HUES64 (cell line): ENCODE results near the gene C7. TPM values are rescaled to one million over a fixed set of nuclear protein-coding genes. Genes with fewer than 3 reads are reported as not detected.
A peak's percentile ranks its signal among the peaks of the same experiment; 100 is the strongest.
"Not testable (repeated sequence)": the region's sequence is repeated elsewhere in the genome, so short reads cannot be mapped to it uniquely, and the experiment has no call there.

Experiments
- H3K27ac ChIP-seq: 2 replicates; pipeline ENCODE4 v1.7.0; 2013; ENCODE audit warnings: low read depth, low read length, inconsistent platforms
- H3K27me3 ChIP-seq: 2 replicates; pipeline ENCODE4 v1.6.1; 2013; ENCODE audit warnings: mild to moderate bottlenecking, low read length; ENCODE audit not compliant: insufficient read depth
- H3K36me3 ChIP-seq: 2 replicates; pipeline ENCODE4 v1.6.1; 2013; ENCODE audit warnings: mild to moderate bottlenecking, low read length; ENCODE audit not compliant: insufficient read depth
- H3K4me1 ChIP-seq: 2 replicates; pipeline ENCODE4 v1.6.1; 2013; ENCODE audit warnings: mild to moderate bottlenecking, low read length, moderate library complexity; ENCODE audit not compliant: insufficient read depth
- H3K4me3 ChIP-seq: 2 replicates; pipeline ENCODE4 v1.5.1; 2013; ENCODE audit warnings: mild to moderate bottlenecking, low read length, moderate library complexity
- H3K9ac ChIP-seq: 2 replicates; pipeline ENCODE4 v1.6.1; 2013; ENCODE audit warnings: mild to moderate bottlenecking, low read depth, low read length
- H3K9me3 ChIP-seq: 2 replicates; pipeline ENCODE4 v1.6.1; 2013; ENCODE audit warnings: low read depth, low read length; ENCODE audit not compliant: insufficient read depth
- WGBS: fragments of 150-250, 120-280 bp; methylation state at CpG from one replicate; pipeline ENCODE4 v1.1.7; 2013; ENCODE audit warnings: missing lambda C conversion rate; 5-methylcytosine and 5-hydroxymethylcytosine counted together
- polyA plus RNA-seq, 2 experiments: library from polyadenylated mRNA; stranded (reverse); fragments of 50-300 nt; gene quantifications; one replicate each; pipeline ENCODE4 v1.2.3, GENCODE V29; 2013

C7 gene
- polyA plus RNA-seq (2013, experiment 1 of 2), result 0.15 TPM
- polyA plus RNA-seq (2013, experiment 2 of 2), result 0.51 TPM

DNA sequence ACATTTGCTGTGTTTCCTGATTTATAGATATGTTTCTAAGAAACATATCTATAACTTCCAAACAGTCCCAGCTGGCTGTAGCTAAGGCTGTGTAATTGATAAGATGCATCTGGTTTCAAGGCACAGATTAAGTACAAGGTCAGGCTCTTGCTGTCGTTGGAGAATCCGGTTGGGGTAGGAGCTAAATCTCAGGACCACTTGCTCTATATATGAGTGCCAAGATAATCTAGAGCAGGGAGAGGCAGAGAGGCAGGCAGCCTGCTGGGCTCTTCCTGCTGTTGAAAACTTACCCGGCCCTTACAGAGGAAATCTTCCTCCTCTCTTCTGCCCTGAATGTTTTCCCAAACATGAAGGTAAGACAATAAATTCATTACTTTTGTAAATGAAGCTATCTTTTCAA lies at the start of gene C7:
Gene C7 (plus strand): TSS at position 234 of the 400 bp plus-strand sequence. CDS start 114 bp downstream, at position 348.
- no peak within 1 kb of the TSS for H3K9ac ChIP-seq
- WGBS, result 34% methylated on average over 2 of the region's 3 CpGs
- no peaks in the 10 kb centered on the region for H3K36me3 ChIP-seq
- H3K4me3 ChIP-seq, result no peak within 1 kb of the TSS
- H3K9me3 ChIP-seq, result no peaks in the 10 kb centered on the region
- H3K27me3 ChIP-seq, result no peaks in the 10 kb centered on the region
- H3K4me1 ChIP-seq, result peaks cover 8% of the 10 kb centered on the region; the same call in 1 of the 2 replicates
- H3K27ac ChIP-seq, result no peak within 1 kb of the TSS

- Histone ChIP-seq H3K9me3 (peaks cover 9% of the 10 kb centered on the region), H3K36me3 (no peaks in the 10 kb centered on the region), H3K9ac (no peak overlapping the region), H3K27me3 (no peaks in the 10 kb centered on the region), H3K27ac (no peak overlapping the region), H3K4me1 (no peaks in the 10 kb centered on the region), H3K4me3 (no peak overlapping the region)
Measured at GRCh38 chr5:40860711-40861110, 48.6 kb upstream of the C7 start.

DNA sequence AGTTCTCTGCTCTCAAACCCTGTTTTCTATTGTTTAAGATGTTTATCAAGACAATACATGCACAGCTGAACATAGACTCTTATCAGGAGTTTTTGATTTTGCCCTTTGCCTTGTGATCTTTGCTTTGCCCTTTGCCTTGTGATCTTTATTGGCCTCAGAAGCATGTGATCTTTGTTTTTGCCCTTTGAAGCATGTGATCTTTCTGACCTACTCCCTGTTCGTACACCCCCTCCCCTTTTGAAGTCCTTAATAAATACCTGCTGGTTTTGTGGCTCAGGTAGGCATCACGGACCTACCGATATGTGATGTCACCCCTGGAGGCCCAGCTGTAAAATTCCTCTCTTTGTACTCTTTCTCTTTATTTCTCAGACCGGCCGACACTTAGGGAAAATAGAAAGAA lies 44.3 kb upstream of the C7 start:
- H3K9ac ChIP-seq, H3K4me1 ChIP-seq, H3K4me3 ChIP-seq, H3K9me3 ChIP-seq, H3K27ac ChIP-seq, H3K27me3 ChIP-seq, H3K36me3 ChIP-seq: not testable (repeated sequence)
- 96% methylated on average over 3 of the region's 5 CpGs for WGBS

DNA sequence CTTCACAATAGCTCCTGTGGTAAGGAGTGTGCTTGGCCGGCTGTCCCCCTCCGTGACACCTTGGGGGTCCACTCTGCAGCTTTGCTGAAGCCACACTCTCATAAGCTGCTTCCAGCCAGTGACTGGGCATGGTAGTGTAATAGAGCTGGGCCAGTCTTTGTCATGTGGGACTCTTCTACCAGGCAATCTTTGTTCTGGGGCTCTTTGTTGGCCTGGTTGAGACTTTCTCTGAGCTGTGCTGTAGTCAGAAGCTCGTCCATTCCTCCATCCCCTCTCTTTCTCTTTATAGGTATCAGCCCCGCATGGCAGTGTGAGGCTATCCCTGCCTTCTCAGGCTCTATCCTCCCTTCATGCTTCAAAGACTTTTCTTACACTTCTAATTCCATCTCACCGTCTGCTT lies 42.5 kb upstream of the C7 start:
- H3K4me3 ChIP-seq, result no peak overlapping the region
- H3K9ac ChIP-seq, result no peak overlapping the region
- no peak overlapping the region for H3K27ac ChIP-seq
- H3K4me1 ChIP-seq, result peaks cover 9% of the 10 kb centered on the region
- 90% methylated on average over 5 of the region's 5 CpGs for WGBS
- no peaks in the 10 kb centered on the region for H3K36me3 ChIP-seq
- H3K9me3 ChIP-seq, result peaks cover 9% of the 10 kb centered on the region
- no peaks in the 10 kb centered on the region for H3K27me3 ChIP-seq

- H3K4me3 ChIP-seq, result no peak overlapping the region
- H3K9me3 ChIP-seq, result no peaks in the 10 kb centered on the region
- H3K9ac ChIP-seq, result no peak overlapping the region
- 83% methylated on average over 1 of the region's 1 CpG for WGBS
- H3K36me3 ChIP-seq, result no peaks in the 10 kb centered on the region
- H3K4me1 ChIP-seq, result peaks cover 9% of the 10 kb centered on the region
- no peak overlapping the region for H3K27ac ChIP-seq
- no peaks in the 10 kb centered on the region for H3K27me3 ChIP-seq
Measured at GRCh38 chr5:40869384-40869783, 39.9 kb upstream of the C7 start.

DNA sequence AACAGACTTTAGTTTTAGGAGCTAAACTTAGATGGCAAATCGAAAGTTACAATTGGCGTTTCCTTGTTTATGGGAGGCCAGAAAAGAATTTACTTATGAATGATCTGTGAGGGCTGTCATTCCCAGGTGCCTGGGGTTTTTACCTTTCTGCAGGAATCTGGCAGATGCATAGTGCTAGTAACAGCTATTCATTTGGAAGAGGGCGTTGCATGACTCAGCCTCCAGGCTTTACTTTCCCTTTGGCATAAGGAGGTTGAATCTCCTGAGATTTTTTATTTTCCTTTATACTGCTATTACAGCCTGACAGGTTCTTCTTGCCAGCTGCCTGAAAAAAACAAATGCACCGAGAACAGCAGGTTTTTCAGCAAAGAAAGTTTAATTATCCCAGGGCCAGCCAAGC lies 38.1 kb upstream of the C7 start:
- Histone ChIP-seq H3K9ac (no peak overlapping the region), H3K9me3 (no peaks in the 10 kb centered on the region), H3K36me3 (no peaks in the 10 kb centered on the region), H3K27me3 (no peaks in the 10 kb centered on the region), H3K27ac (peak overlapping the region; percentile 28; the same call in 1 of the 2 replicates), H3K4me1 (peaks cover 9% of the 10 kb centered on the region), H3K4me3 (no peak overlapping the region)
- 59% methylated on average over 4 of the region's 4 CpGs for WGBS

- not testable (repeated sequence) for H3K4me3 ChIP-seq, H3K27ac ChIP-seq, H3K36me3 ChIP-seq, H3K27me3 ChIP-seq, H3K4me1 ChIP-seq, H3K9ac ChIP-seq, H3K9me3 ChIP-seq
- 94% methylated on average over 8 of the region's 8 CpGs for WGBS
Measured at GRCh38 chr5:40872253-40872652, 37.0 kb upstream of the C7 start.

DNA sequence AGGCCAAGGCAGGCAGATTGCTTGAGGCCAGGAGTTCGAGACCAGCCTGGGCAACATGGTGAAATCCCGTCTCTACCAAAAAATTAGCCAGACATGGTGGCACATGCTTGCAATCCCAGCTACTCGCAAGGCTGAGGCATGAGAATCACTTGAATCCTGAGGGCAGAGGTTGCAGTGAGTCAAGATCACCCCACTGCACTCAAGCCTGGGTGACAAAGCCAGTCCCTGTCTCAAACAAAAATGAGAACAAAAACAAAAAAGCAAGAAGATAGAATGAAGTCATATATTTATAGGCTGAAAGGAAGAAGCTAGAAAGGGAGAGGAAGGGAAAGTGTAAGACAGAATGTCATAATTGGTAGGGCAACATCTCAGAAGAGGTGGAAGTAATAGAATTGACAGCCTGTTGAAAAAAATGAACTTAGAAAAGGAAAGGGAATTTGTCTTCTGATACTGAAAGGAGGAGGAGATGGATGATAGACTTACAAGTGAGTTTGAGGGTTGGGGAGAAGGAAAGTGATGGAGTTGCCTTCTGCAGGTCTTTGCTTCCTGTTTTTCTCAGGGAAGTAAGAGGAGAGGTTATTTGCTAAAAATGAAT lies 35.9 kb upstream of the C7 start:
- 91% methylated on average over 3 of the region's 3 CpGs for WGBS
- Histone ChIP-seq H3K4me1 (peaks cover 9% of the 10 kb centered on the region), H3K9ac (no peak overlapping the region)

GRCh38 chr5:40875958-40876357 lies 33.3 kb upstream of the C7 start:
- Histone ChIP-seq H3K4me1 (peaks cover 5% of the 10 kb centered on the region), H3K36me3 (no peaks in the 10 kb centered on the region), H3K9me3 (peaks cover 9% of the 10 kb centered on the region; the same call in 1 of the 2 replicates), H3K27ac (no peak overlapping the region), H3K4me3 (no peak overlapping the region), H3K9ac (no peak overlapping the region), H3K27me3 (no peaks in the 10 kb centered on the region)
- 94% methylated on average over 3 of the region's 3 CpGs for WGBS

More for the DNA sequence above, 35.9 kb upstream of the C7 start:
- H3K4me3 ChIP-seq, result no peak overlapping the region
- no peaks in the 10 kb centered on the region for H3K36me3 ChIP-seq
- no peaks in the 10 kb centered on the region for H3K27me3 ChIP-seq
- H3K27ac ChIP-seq, result no peak overlapping the region
- H3K9me3 ChIP-seq, result peaks cover 9% of the 10 kb centered on the region; the same call in 1 of the 2 replicates

DNA sequence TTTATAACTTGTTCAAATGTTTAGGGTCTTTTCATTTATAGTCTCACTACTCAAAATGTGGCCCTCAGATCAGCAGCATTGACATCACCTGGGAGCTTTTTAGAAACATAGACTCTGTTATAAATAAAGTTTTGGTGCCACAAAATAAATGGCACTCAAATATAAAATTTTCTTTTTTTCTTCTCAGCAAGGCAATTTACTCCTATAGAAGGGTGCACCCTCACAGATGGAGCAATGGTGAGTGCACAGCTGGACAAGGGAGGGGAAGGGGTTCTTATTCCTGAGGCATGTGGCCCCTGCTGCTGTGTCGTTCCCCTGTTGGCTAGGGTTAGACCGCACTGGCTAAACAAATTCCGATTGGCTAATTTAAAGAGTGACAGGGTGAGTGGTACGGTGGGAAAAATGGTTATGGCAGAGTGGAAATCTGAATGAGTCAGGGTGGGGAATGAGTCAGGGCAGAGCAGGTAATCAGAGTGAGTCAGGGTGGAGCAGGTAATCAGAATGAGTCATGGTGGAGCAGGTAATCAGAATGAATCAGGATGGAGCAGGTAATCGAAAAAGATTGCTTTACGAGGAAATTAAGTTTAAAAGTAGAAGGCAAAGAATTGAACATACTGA lies 31.8 kb upstream of the C7 start:
- Histone ChIP-seq H3K4me1 (no peaks in the 10 kb centered on the region), H3K9ac (no peak overlapping the region), H3K27me3 (no peaks in the 10 kb centered on the region), H3K9me3 (peaks cover 16% of the 10 kb centered on the region; the same call in 1 of the 2 replicates), H3K27ac (no peak overlapping the region), H3K36me3 (no peaks in the 10 kb centered on the region), H3K4me3 (no peak overlapping the region)
- 95% methylated on average over 6 of the region's 6 CpGs for WGBS

DNA sequence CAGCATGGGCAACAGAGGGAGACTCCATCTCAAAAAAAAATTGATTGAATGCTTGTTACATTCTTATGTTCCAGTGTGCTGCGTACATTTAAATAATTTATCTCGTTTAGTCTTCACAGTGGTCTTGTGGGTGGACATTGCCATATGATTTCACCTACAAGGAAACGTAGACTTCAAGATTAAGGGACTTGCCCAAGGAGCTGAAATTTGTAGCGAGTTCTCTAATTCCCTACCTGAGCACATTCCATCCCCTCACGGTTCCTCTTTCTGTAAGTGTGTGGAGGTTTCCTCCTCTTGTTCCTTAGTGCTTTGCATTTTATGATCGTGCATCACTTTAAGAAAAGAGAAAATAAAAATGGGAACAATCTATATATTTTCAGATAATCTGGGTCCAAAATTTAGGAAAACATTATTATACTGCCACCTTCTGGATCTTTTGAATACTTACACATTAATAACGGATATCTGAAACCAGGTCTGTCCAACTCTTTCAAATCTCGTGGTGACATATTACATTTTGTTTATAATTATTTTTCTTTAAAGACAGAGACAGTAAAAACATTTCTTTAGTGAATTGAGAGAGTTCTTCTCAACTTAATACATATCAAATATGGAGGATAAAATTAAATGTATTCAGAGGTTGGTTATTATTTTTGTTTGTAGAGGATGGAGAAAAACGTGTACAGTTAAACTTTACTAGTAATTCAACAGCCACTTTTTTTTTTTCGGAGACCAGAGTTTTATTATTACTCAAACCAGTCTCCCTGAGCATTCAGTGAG lies 29.9 kb upstream of the C7 start:
- Histone ChIP-seq H3K9me3 (peaks cover 19% of the 10 kb centered on the region; the same call in 1 of the 2 replicates), H3K27me3 (no peaks in the 10 kb centered on the region), H3K4me3 (no peak overlapping the region), H3K4me1 (no peaks in the 10 kb centered on the region), H3K27ac (no peak overlapping the region), H3K36me3 (no peaks in the 10 kb centered on the region), H3K9ac (no peak overlapping the region)
- 61% methylated on average over 5 of the region's 10 CpGs for WGBS
